HepG2 (cell line): Measurements from ENCODE around the gene HES7.

Experiments used
- ARNT ChIP-seq: fragments of 450-650 bp; IDR thresholded peaks from 2 replicates; pipeline ENCODE4 v1.6.1; 2017
- BHLHE40 ChIP-seq: IDR thresholded peaks from 2 replicates; pipeline ENCODE4 v1.6.1; 2011; ENCODE audit warnings: low read length, improper control_type of control experiment
- KDM1A ChIP-seq: IDR thresholded peaks from 2 replicates; pipeline ENCODE4 v1.6.1; 2016; ENCODE audit warnings: missing compliant biosample characterization
- MAX ChIP-seq: IDR thresholded peaks from 2 replicates; pipeline ENCODE4 v1.6.1; 2012; ENCODE audit warnings: inconsistent platforms
- MIER3 ChIP-seq: IDR thresholded peaks from 2 replicates; pipeline ENCODE4 v1.6.1; 2016; ENCODE audit warnings: missing compliant biosample characterization, borderline replicate concordance
- MXI1 ChIP-seq: IDR thresholded peaks from 3 replicates; pipeline ENCODE4 v1.6.1; 2012; ENCODE audit warnings: low read depth, low read length, inconsistent platforms, borderline replicate concordance
- NFIC ChIP-seq: IDR thresholded peaks from 2 replicates; pipeline ENCODE4 v1.6.1; 2012; ENCODE audit warnings: mild to moderate bottlenecking, low read length, inconsistent platforms
- STAG1 ChIP-seq: sonication (generic); formaldehyde crosslinking; IDR thresholded peaks from 2 replicates; pipeline ENCODE4 v1.4.0; 2020; ENCODE audit warnings: missing genetic modification reagents
- ZNF343 ChIP-seq: sonication (generic); formaldehyde crosslinking; IDR thresholded peaks from 2 replicates; pipeline ENCODE4 v1.4.0; 2020; ENCODE audit warnings: mild to moderate bottlenecking, missing genetic modification reagents
- ZNF660 ChIP-seq: sonication (generic); formaldehyde crosslinking; IDR thresholded peaks from 2 replicates; pipeline ENCODE4 v1.5.1; 2020; ENCODE audit warnings: mild to moderate bottlenecking, low read depth, missing genetic modification reagents, borderline replicate concordance

- TF ChIP-seq MAX (peak; percentile 79), MIER3 (CRISPR knock-in tag) (peak; percentile 98), MXI1 (peak; percentile 84), ZNF343 (CRISPR knock-in tag) (no peak), BHLHE40 (peak; percentile 96), NFIC (peak; percentile 93), KDM1A (CRISPR knock-in tag) (no peak), ZNF660 (no peak), ARNT (no peak), STAG1 (CRISPR knock-in tag) (peak; percentile 21; the same call in 1 of the 2 replicates)
Observed at GRCh38 chr17:8173056-8173870, 49.4 kb upstream of the HES7 start.
